GM21390 (cell line): Measurements from ENCODE around the gene LY9.
"Not testable (repeated sequence)": the region's sequence is repeated elsewhere in the genome, so short reads cannot be mapped to it uniquely, and the experiment has no call there.

Experiments
- ATAC-seq: cut with Tn5 transposase; IDR thresholded peaks from one replicate; pipeline ENCODE4 v1.9.1; 2021; ENCODE audit not compliant: unreplicated experiment

Gene LY9

GRCh38 chr1:160863061-160863773 is 67.2 kb downstream of the LY9 start:
- no peak for ATAC-seq

DNA sequence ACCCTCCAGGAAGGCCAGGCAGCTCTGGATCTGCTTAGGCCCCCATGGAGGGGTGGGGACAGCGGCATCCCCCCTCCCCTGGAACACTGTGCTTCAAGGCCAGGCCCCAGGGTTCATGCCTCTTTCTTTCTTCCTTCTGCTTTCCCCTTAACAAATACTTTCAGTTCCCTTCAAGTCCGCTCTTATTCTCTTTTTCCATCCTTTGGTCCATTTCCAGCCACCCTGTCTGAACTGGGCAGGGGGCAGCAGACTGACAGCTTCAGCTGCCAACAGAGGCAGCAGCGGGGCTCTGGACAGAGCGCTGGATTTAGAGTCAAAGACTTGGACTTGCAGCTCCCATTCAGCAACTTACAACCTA is 67.8 kb downstream of the LY9 start:
- ATAC-seq: no peak

GRCh38 chr1:160864173-160864572 is 68.2 kb downstream of the LY9 start:
- no peak for ATAC-seq

- ATAC-seq: no peak
Measured at GRCh38 chr1:160865337-160865736, 69.4 kb downstream of the LY9 start.

DNA sequence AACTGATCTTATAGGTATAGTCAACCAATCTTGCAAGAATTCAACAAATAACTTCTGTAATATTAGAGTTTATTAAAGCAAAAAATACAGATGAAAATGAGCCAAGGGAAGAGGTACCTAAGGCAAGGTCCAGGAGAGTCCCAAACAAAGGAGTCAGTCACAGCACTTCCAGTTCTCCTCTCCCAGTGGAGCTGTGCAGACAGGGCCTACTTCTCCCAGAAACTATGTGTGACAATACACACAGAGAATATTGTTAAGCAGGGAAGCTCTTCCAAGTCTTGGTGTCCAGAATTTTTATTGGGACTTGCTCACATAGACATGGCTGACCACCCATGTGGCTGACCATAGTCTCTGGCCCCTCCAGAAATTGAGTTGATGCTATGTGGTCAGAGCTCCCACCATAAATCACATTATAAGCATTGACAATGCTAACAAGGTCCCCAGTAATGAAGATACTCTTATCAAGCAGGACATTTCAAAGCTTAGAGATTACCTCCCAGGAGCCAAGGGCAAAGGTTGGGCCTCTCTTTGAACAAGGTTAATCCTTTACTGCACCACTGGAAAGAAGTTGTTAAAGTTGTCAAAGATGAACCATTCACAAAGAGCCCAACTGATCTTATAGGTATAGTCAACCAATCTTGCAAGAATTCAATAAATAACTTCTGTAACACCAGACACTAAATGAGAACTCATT is 70.2 kb downstream of the LY9 start:
- no peak for ATAC-seq

- no peak for ATAC-seq
Measured at GRCh38 chr1:160866695-160867260, 70.8 kb downstream of the LY9 start.

GRCh38 chr1:160867651-160868050 is 71.7 kb downstream of the LY9 start:
- not testable (repeated sequence) for ATAC-seq

GRCh38 chr1:160868141-160868540 is 72.2 kb downstream of the LY9 start:
- no peak for ATAC-seq

- no peak for ATAC-seq
Measured at GRCh38 chr1:160874935-160875334, 79.0 kb downstream of the LY9 start.

GRCh38 chr1:160875591-160875990 is 79.6 kb downstream of the LY9 start:
- ATAC-seq: not testable (repeated sequence)

DNA sequence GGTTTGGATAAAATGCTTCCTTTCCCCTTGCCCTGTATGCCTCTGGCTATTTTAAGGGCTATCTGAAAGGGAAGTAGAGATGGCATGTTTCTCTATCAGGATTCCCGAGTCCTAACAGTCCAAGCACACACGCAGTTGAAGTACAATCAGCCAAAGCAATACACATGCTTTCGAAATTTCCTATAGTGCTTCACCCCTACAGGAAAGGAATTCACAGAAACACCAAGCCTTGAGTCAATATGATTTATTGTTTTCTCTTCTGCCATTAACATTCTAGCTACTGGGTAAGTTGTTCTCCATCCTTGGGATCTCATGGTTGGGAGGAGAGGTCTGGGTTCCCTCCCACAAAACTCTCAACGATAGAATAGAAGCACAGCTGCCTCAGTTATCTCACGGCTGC is 80.3 kb downstream of the LY9 start:
- no peak for ATAC-seq

DNA sequence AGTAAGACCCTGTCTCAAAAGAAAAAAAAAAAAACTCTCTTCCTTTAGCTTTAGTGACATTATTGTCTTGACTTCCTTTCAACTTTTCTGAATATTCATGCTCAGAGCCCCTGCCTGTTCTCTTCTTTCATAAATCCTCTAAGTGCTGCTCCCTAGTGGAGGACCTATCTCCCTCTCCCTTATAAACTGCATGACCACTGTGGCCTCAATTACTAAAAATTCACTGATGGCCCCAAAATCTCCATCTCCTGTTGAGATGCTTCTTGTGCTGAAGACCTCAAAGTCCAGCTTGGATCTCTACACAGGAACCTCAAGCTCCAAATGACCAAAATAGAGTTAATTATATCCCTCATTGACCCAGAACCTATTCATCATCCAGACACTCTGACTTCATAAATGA is 81.2 kb downstream of the LY9 start:
- ATAC-seq: no peak
